Tibial artery (tissue), 4 donors: ENCODE data around the gene CCDC57.

Source experiments
- DNase-seq, 2 donors: peaks; one replicate each; pipeline ENCODE4 v3.0.0-alpha.2; 2019
- H3K27ac ChIP-seq, 2 donors: fragments of 200-600 bp; sonication (generic) in 1 of 2; 1 replicate in 1 of 2; 2 replicates in 1 of 2; pipeline ENCODE4 v1.5.1; 2018 to 2019; ENCODE audit warnings: mild to moderate bottlenecking in 1 of 2
- H3K27me3 ChIP-seq, 2 donors: fragments of 200-600 bp; sonication (generic) in 1 of 2; one replicate each; pipeline versions ENCODE4 v1.5.1 to v1.6.0; 2016 to 2019
- H3K36me3 ChIP-seq, 3 donors: fragments of 200-600 bp; sonication (generic) in 2 of 3; one replicate each; pipeline ENCODE4 v1.5.1; 2016 to 2019; ENCODE audit warnings: mild to moderate bottlenecking in 2 of 3
- H3K4me1 ChIP-seq, 4 donors: fragments of 200-600 bp; sonication (generic) in 2 of 4; 1 replicate in 3 of 4; 2 replicates in 1 of 4; pipeline ENCODE4 v1.5.1; 2016 to 2019
- H3K4me3 ChIP-seq, 2 donors: fragments of 200-600 bp; sonication (generic) in 1 of 2; 1 replicate in 1 of 2; 2 replicates in 1 of 2; pipeline ENCODE4 v1.5.1; 2018 to 2019; ENCODE audit warnings: mild to moderate bottlenecking in 2 of 2
- H3K9me3 ChIP-seq, 3 donors: fragments of 200-600 bp; sonication (generic) in 1 of 3; one replicate each; pipeline ENCODE4 v1.5.1; 2016 to 2019
- CTCF ChIP-seq, 2 experiments: fragments of 200-600 bp in 1 of 2; fragments of 450-650 bp in 1 of 2; IDR thresholded peaks; one replicate each; pipeline ENCODE4 v1.5.1; 2017 to 2019; ENCODE audit warnings: antibody characterized with exemption in 2 of 2, mild to moderate bottlenecking in 1 of 2, moderate library complexity in 1 of 2
- intact Hi-C: fragments of 100-400 bp; cut with DNase I; formaldehyde crosslinking; loops from one replicate; pipeline ENCODE4 v1.15.0; 2023; ENCODE audit warnings: low total_unique reads

The CCDC57 gene

GRCh38 chr17:82098939-82099763, 113.5 kb downstream of the CCDC57 start:
- no peaks in the 10 kb centered on the region for H3K27me3 ChIP-seq
- peaks cover 0 to 64% (median 34%) of the 10 kb centered on the region in 4 donors for H3K4me1 ChIP-seq
- intact Hi-C loops = loop anchor here (5.0 kb wide), 2 partner anchors 62 to 1882 kb away; partner anchors contain the start of gene DCXR
- H3K27ac ChIP-seq = peak overlapping the region; percentile 87 to 98
- no peaks in the 10 kb centered on the region for H3K9me3 ChIP-seq
- no peak for TF ChIP-seq CTCF (IDR thresholded peaks at IDR 0.05)
- peaks cover 12 to 22% (median 19%) of the 10 kb centered on the region in 3 donors for H3K36me3 ChIP-seq
- no peak for DNase-seq
- H3K4me3 ChIP-seq = peak overlapping the region; percentile 65 to 84

GRCh38 chr17:82098169-82098938, 114.3 kb downstream of the CCDC57 start, which contains the start of gene FASN:
FASN (minus strand) TSS chr17:82098236; CDS start chr17:82096445, 1,791 bp downstream.
- H3K4me1 ChIP-seq = peaks cover 0 to 56% (median 29%) of the 10 kb centered on the region in 4 donors
- intact Hi-C loops = loop anchor here (5.0 kb wide), 2 partner anchors 61 to 1881 kb away; partner anchors contain the start of gene DCXR
- peak; percentile 40 to 46 for TF ChIP-seq CTCF (IDR thresholded peaks at IDR 0.05)
- H3K9me3 ChIP-seq = no peaks in the 10 kb centered on the region
- peak within 1 kb of the TSS; percentile 65 to 84 for H3K4me3 ChIP-seq
- H3K27me3 ChIP-seq = no peaks in the 10 kb centered on the region
- H3K27ac ChIP-seq = peak within 1 kb of the TSS; percentile 87 to 98
- peak; percentile 93 to 97 for DNase-seq
- peaks cover 19 to 30% (median 27%) of the 10 kb centered on the region in 3 donors for H3K36me3 ChIP-seq

- Histone ChIP-seq H3K9me3 (no peaks in the 10 kb centered on the region), H3K4me1 (peaks cover 0 to 52% (median 29%) of the 10 kb centered on the region in 4 donors), H3K27me3 (no peaks in the 10 kb centered on the region), H3K4me3 (peak overlapping the region; percentile 65 to 84), H3K36me3 (peaks cover 25 to 35% (median 32%) of the 10 kb centered on the region in 3 donors), H3K27ac (peak overlapping the region; percentile 87 to 98)
- TF ChIP-seq CTCF (IDR thresholded peaks at IDR 0.05) = no peak
- no peak for DNase-seq
- intact Hi-C loops = loop anchor here (5.0 kb wide), 2 partner anchors 61 to 1881 kb away; partner anchors contain the start of gene DCXR
Measured at GRCh38 chr17:82097919-82098168, 114.8 kb downstream of the CCDC57 start.

GRCh38 chr17:82097184-82097918, 115.3 kb downstream of the CCDC57 start:
- no peaks in the 10 kb centered on the region for H3K9me3 ChIP-seq
- no peak for DNase-seq
- no peaks in the 10 kb centered on the region for H3K27me3 ChIP-seq
- intact Hi-C loops = loop anchor here (5.0 kb wide), 2 partner anchors 60 to 1880 kb away; partner anchors contain the start of gene DCXR
- TF ChIP-seq CTCF (IDR thresholded peaks at IDR 0.05) = no peak
- peaks cover 30 to 40% (median 37%) of the 10 kb centered on the region in 3 donors for H3K36me3 ChIP-seq
- peak overlapping the region; percentile 65 to 84 for H3K4me3 ChIP-seq
- H3K27ac ChIP-seq = peak overlapping the region; percentile 87 to 98
- H3K4me1 ChIP-seq = peaks cover 0 to 52% (median 29%) of the 10 kb centered on the region in 4 donors

- Histone ChIP-seq H3K9me3 (no peaks in the 10 kb centered on the region), H3K27me3 (no peaks in the 10 kb centered on the region), H3K4me1 (peaks cover 0 to 51% (median 29%) of the 10 kb centered on the region in 4 donors), H3K36me3 (peaks cover 36 to 46% (median 43%) of the 10 kb centered on the region in 3 donors), H3K27ac (peak overlapping the region; percentile 87 to 98), H3K4me3 (peak overlapping the region; percentile 65 to 84)
- TF ChIP-seq CTCF (IDR thresholded peaks at IDR 0.05) = no peak
- DNase-seq = no peak
- intact Hi-C loops = loop anchor here (5.0 kb wide), 2 partner anchors 59 to 1879 kb away; partner anchors contain the start of gene DCXR
Measured at GRCh38 chr17:82096709-82097183, 115.9 kb downstream of the CCDC57 start.
